Trophoblast cell (in vitro differentiated cells and primary cell): Measurements from ENCODE around the gene UPP1.

Experiments used
- DNase-seq, 2 donors: peaks; one replicate each; pipeline ENCODE4 v3.0.0-alpha.2; 2016
- H2AFZ ChIP-seq: 2 replicates; pipeline ENCODE4 v1.6.1; 2013; ENCODE audit warnings: low read length, moderate library complexity, mild to moderate bottlenecking; ENCODE audit not compliant: insufficient read depth, poor library complexity
- H2AK5ac ChIP-seq: 2 replicates; pipeline ENCODE4 v1.6.1; 2013; ENCODE audit warnings: mild to moderate bottlenecking, low read length
- H2BK120ac ChIP-seq: 2 replicates; pipeline ENCODE4 v1.6.1; 2013; ENCODE audit warnings: low read length, mild to moderate bottlenecking, moderate library complexity; ENCODE audit not compliant: insufficient read depth, poor library complexity
- H2BK12ac ChIP-seq: 2 replicates; pipeline ENCODE4 v1.6.1; 2013; ENCODE audit warnings: mild to moderate bottlenecking, low read length, moderate library complexity
- H2BK5ac ChIP-seq: 2 replicates; pipeline ENCODE4 v1.6.1; 2013; ENCODE audit warnings: low read length, low read depth, moderate library complexity, mild to moderate bottlenecking; ENCODE audit not compliant: poor library complexity
- H3K14ac ChIP-seq: 2 replicates; pipeline ENCODE4 v1.6.1; 2013; ENCODE audit warnings: mild to moderate bottlenecking, low read length
- H3K18ac ChIP-seq: 2 replicates; pipeline ENCODE4 v1.6.1; 2013; ENCODE audit warnings: mild to moderate bottlenecking, low read length
- H3K23ac ChIP-seq: 2 replicates; pipeline ENCODE4 v1.6.1; 2013; ENCODE audit warnings: low read length
- H3K27ac ChIP-seq: 2 replicates; pipeline ENCODE4 v1.5.1; 2013; ENCODE audit warnings: low read depth, mild to moderate bottlenecking, inconsistent platforms, low read length, moderate library complexity
- H3K27me3 ChIP-seq: 2 replicates; pipeline ENCODE4 v1.6.1; 2013; ENCODE audit warnings: inconsistent platforms, mild to moderate bottlenecking, low read length, moderate library complexity; ENCODE audit not compliant: insufficient read depth
- H3K36me3 ChIP-seq, 2 experiments: 1 replicate in 1 of 2; 2 replicates in 1 of 2; pipeline ENCODE4 v1.6.1; 2013; ENCODE audit warnings: low read length in 2 of 2, mild to moderate bottlenecking in 2 of 2, moderate library complexity in 1 of 2; ENCODE audit not compliant: insufficient read depth in 2 of 2, control insufficient read depth in 1 of 2
- H3K4ac ChIP-seq: 2 replicates; pipeline ENCODE4 v1.6.1; 2013; ENCODE audit warnings: low read depth, mild to moderate bottlenecking, low read length, moderate library complexity
- H3K4me1 ChIP-seq, 2 experiments: 1 replicate in 1 of 2; 2 replicates in 1 of 2; pipeline ENCODE4 v1.6.1; 2013; ENCODE audit warnings: low read length in 2 of 2, mild to moderate bottlenecking in 2 of 2, moderate library complexity in 1 of 2; ENCODE audit not compliant: insufficient read depth in 2 of 2, control insufficient read depth in 1 of 2
- H3K4me2 ChIP-seq: 2 replicates; pipeline ENCODE4 v1.6.1; 2013; ENCODE audit warnings: inconsistent platforms, mild to moderate bottlenecking, low read length, moderate library complexity
- H3K4me3 ChIP-seq: 2 replicates; pipeline ENCODE4 v1.5.1; 2013; ENCODE audit warnings: mild to moderate bottlenecking, low read depth, low read length, inconsistent platforms
- H3K79me1 ChIP-seq: one replicate; pipeline ENCODE4 v1.6.1; 2013; ENCODE audit warnings: low read length
- H3K79me2 ChIP-seq: 2 replicates; pipeline ENCODE4 v1.6.1; 2013; ENCODE audit warnings: low read length, mild to moderate bottlenecking; ENCODE audit not compliant: control insufficient read depth, insufficient read depth, poor library complexity
- H3K9ac ChIP-seq: 2 replicates; pipeline ENCODE4 v1.6.1; 2013; ENCODE audit warnings: mild to moderate bottlenecking, low read length
- H3K9me3 ChIP-seq: 2 replicates; pipeline ENCODE4 v1.6.1; 2013; ENCODE audit warnings: low read depth, mild to moderate bottlenecking, control low read depth, inconsistent platforms, low read length; ENCODE audit not compliant: insufficient read depth
- H4K12ac ChIP-seq: 2 replicates; pipeline ENCODE4 v1.6.1; 2013; ENCODE audit warnings: low read depth, mild to moderate bottlenecking, low read length, moderate library complexity
- H4K8ac ChIP-seq: 2 replicates; pipeline ENCODE4 v1.6.1; 2013; ENCODE audit warnings: low read depth, mild to moderate bottlenecking, low read length, moderate library complexity
- H4K91ac ChIP-seq: one replicate; pipeline ENCODE4 v1.6.1; 2013; ENCODE audit warnings: low read depth, mild to moderate bottlenecking, low read length, moderate library complexity
- WGBS: extraction: QIAGEN DNeasy Blood & Tissue Kit; methylation state at CpG from one replicate; pipeline ENCODE4 v1.1.7; 2013; ENCODE audit warnings: missing lambda C conversion rate; ENCODE audit not compliant: insufficient read length, insufficient coverage; ENCODE audit errors: extremely low coverage; 5-methylcytosine and 5-hydroxymethylcytosine counted together

The UPP1 gene

DNA sequence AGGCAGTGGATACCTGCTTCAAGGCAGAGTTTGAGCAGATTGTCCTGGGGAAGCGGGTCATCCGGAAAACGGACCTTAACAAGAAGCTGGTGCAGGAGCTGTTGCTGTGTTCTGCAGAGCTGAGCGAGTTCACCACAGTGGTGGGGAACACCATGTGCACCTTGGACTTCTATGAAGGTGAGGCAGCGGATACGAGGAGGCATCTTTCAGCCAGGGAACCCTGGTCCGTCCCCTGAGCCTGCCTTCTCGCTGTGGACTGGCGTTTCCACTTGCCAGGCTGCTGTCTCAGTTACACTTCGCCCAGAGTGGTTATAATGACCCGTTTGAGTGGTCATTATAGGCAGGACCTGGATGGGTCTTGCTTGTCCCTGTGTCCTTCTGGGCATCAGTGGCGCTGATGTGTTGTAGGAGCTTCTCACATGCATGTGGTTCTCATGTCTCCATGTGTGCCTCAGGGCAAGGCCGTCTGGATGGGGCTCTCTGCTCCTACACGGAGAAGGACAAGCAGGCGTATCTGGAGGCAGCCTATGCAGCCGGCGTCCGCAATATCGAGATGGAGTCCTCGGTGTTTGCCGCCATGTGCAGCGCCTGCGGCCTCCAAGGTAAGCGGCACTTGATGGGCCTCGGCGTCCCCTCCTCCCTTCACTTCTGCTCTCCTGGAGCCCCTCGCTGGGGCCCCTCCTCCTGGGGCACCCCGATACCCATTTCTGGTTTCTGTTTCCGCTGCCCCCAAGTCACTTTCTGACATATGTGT is 18.0 kb downstream of the UPP1 start:
- H2BK5ac ChIP-seq: no peak overlapping the region
- no peaks in the 10 kb centered on the region for H3K4me1 ChIP-seq
- DNase-seq: no peak
- H3K9ac ChIP-seq: no peak overlapping the region
- H3K9me3 ChIP-seq: no peaks in the 10 kb centered on the region
- H2BK12ac ChIP-seq: no peak overlapping the region
- no CpG with 5 or more reads among the region's 29 CpGs for whole genome bisulfite sequencing
- no peak overlapping the region for H3K23ac ChIP-seq
- H2BK120ac ChIP-seq: no peak overlapping the region
- no peak overlapping the region for H3K27ac ChIP-seq
- no peak overlapping the region for H4K91ac ChIP-seq
- no peak overlapping the region for H4K12ac ChIP-seq
- H3K4me2 ChIP-seq: no peak overlapping the region
- no peaks in the 10 kb centered on the region for H3K79me2 ChIP-seq
- H4K8ac ChIP-seq: no peak overlapping the region
- H3K14ac ChIP-seq: no peak overlapping the region
- no peak overlapping the region for H3K4me3 ChIP-seq
- H2AFZ ChIP-seq: no peak overlapping the region
- no peaks in the 10 kb centered on the region for H3K79me1 ChIP-seq
- peaks cover 48 to 62% of the 10 kb centered on the region in 2 experiments for H3K36me3 ChIP-seq
- no peaks in the 10 kb centered on the region for H3K27me3 ChIP-seq
- H3K18ac ChIP-seq: no peak overlapping the region
- no peak overlapping the region for H2AK5ac ChIP-seq
- no peak overlapping the region for H3K4ac ChIP-seq

DNA sequence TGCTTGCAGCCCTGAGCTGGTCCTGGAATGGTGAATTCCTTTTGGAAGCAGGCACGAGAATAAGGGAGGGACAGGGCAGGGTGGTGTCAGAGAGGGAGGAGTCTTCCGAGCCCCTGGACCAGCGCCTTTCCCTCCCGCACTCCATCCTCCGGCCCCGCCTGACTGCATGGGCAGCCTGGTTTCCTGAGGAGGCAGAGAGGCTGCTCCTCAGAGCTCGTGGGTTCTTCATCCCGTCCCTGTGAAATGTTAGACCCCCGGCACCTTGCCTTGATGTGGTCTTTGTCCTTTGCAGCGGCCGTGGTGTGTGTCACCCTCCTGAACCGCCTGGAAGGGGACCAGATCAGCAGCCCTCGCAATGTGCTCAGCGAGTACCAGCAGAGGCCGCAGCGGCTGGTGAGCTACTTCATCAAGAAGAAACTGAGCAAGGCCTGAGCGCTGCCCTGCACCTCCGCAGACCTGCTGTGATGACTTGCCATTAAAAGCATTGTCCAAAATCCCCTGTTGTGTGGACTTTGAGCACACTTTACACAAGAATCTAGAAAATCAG is 18.9 kb downstream of the UPP1 start:
- Histone ChIP-seq H3K36me3 (peaks cover 43 to 54% of the 10 kb centered on the region in 2 experiments), H2BK5ac (no peak overlapping the region), H4K12ac (no peak overlapping the region), H3K23ac (no peak overlapping the region), H2BK12ac (no peak overlapping the region), H3K4me2 (no peak overlapping the region), H3K9me3 (no peaks in the 10 kb centered on the region), H3K4me3 (no peak overlapping the region), H3K18ac (no peak overlapping the region), H4K8ac (no peak overlapping the region), H2AFZ (no peak overlapping the region), H3K14ac (no peak overlapping the region), H3K4ac (no peak overlapping the region), H3K27me3 (no peaks in the 10 kb centered on the region), H3K79me2 (no peaks in the 10 kb centered on the region), H2BK120ac (no peak overlapping the region), H3K9ac (no peak overlapping the region), H3K79me1 (no peaks in the 10 kb centered on the region), H3K4me1 (no peaks in the 10 kb centered on the region), H3K27ac (no peak overlapping the region), H4K91ac (no peak overlapping the region), H2AK5ac (no peak overlapping the region)
- DNase-seq: no peak
- WGBS: no CpG with 5 or more reads among the region's 18 CpGs

DNA sequence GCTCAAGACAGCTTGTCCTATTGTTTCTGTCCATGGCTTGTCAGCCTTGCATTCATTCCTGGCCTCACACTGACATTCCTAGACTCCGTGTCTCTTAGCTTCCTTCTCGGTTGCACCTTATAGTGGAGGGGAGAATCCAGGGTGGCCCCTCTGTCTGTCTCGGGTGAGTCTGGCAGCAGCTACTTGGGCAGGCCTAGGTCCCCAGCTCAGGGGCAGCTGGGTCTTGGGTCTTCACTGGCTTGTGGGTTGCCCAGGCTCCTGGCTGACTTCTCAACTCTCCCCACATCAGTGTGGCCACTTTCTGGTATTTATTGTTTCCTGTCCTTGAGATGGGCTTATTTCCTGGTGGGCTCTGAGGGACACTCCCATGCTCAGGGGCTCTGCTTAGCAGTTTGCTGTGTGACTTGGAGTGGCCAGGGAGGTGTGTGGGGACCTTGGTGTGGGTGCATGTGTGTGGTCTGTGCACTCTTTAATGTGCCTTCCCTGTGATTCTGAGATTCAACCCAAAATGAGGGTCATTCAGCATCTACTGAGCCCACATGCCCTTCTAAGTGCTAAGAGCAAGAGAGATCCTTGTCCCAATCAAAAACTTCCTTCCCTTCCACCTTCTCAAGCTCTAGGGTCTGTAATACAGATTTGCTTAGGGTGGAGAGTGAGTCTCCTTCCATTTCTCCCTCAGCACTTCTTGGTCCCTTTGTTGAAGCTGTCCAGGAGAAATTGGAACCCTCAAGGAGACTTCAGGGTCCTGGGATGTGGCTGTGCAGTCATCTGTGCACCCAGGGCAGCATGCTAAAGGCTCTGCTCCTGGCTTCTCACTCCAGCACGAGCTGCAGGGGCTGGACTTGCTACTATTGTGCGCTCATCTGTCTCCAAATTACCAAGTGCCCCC is 20.1 kb downstream of the UPP1 start:
- no peak overlapping the region for H3K27ac ChIP-seq
- no CpG with 5 or more reads among the region's 5 CpGs for WGBS
- no peak overlapping the region for H3K4ac ChIP-seq
- H2BK120ac ChIP-seq: no peak overlapping the region
- H4K8ac ChIP-seq: no peak overlapping the region
- no peak overlapping the region for H4K12ac ChIP-seq
- DNase-seq: no peak
- no peak overlapping the region for H2BK5ac ChIP-seq
- no peaks in the 10 kb centered on the region for H3K9me3 ChIP-seq
- H3K79me2 ChIP-seq: no peaks in the 10 kb centered on the region
- no peak overlapping the region for H3K18ac ChIP-seq
- H3K9ac ChIP-seq: no peak overlapping the region
- peaks cover 5% of the 10 kb centered on the region in 2 experiments for H3K4me1 ChIP-seq
- H3K36me3 ChIP-seq: peaks cover 34 to 42% of the 10 kb centered on the region in 2 experiments
- H3K4me2 ChIP-seq: no peak overlapping the region
- no peak overlapping the region for H2AFZ ChIP-seq
- H3K23ac ChIP-seq: no peak overlapping the region
- H3K79me1 ChIP-seq: peaks cover 4% of the 10 kb centered on the region
- H3K4me3 ChIP-seq: no peak overlapping the region
- H3K14ac ChIP-seq: no peak overlapping the region
- no peak overlapping the region for H4K91ac ChIP-seq
- no peak overlapping the region for H2BK12ac ChIP-seq
- H2AK5ac ChIP-seq: no peak overlapping the region
- no peaks in the 10 kb centered on the region for H3K27me3 ChIP-seq

DNA sequence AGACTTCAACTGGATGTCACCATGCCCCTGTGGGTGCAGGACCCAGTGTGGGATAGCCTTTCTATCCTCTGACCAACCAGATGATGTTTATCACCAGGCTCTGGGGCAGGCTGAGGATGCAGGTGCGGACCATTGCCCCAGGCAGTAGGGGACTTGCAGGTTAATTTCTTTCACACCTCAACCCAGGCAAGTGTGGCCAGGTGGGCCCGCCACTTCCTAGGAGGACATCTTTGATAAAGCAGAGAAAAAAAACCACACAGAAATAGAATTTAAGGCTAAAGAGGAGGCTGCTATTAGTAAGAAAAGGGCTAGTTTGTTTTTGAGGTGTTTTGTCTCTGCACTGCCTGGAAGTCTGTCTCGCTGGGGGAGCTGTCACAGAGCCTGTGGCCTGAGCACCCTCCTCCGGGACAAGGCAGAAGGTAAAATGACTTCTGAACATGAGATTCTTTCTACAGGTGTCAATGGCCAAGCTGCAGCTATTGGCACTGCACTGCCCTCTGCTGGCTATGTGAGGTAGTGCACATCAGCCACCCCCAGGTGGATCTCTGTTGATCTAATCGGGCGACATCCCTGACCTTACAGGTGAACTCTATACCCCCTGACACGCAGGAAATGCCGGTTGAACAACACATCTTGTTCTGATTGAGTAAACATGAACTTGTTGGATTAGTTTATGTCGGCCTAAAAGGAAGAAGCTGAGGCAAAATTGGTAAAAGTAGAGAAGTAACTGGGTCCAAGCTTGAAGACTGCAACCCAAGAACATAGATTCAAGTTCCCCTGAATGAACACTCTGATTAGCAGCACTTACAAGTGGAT is 21.0 kb downstream of the UPP1 start:
- WGBS: no CpG with 5 or more reads among the region's 9 CpGs
- Histone ChIP-seq H3K14ac (no peak overlapping the region), H3K27ac (no peak overlapping the region), H3K4ac (no peak overlapping the region), H2AFZ (no peak overlapping the region), H3K27me3 (no peaks in the 10 kb centered on the region), H3K4me1 (peaks cover 9% of the 10 kb centered on the region in 2 experiments), H3K23ac (no peak overlapping the region), H3K9ac (no peak overlapping the region), H3K4me2 (no peak overlapping the region), H4K12ac (no peak overlapping the region), H3K36me3 (peaks cover 27 to 36% of the 10 kb centered on the region in 2 experiments), H3K79me2 (no peaks in the 10 kb centered on the region), H3K4me3 (no peak overlapping the region), H3K79me1 (peaks cover 6% of the 10 kb centered on the region), H2AK5ac (no peak overlapping the region), H4K8ac (no peak overlapping the region), H2BK5ac (no peak overlapping the region), H2BK120ac (no peak overlapping the region), H2BK12ac (no peak overlapping the region), H3K9me3 (no peaks in the 10 kb centered on the region), H4K91ac (no peak overlapping the region), H3K18ac (no peak overlapping the region)
- DNase-seq: peak; percentile 90 to 98
